Measurements from ENCODE around the gene GPR31. TPM values are rescaled to one million over a fixed set of nuclear protein-coding genes. Genes with fewer than 3 reads are reported as not detected.

The GPR31 gene
- total and polyA plus RNA-seq, 2 of the 4 experiments (the other 2 are of a cell fraction) = not detected

DNA sequence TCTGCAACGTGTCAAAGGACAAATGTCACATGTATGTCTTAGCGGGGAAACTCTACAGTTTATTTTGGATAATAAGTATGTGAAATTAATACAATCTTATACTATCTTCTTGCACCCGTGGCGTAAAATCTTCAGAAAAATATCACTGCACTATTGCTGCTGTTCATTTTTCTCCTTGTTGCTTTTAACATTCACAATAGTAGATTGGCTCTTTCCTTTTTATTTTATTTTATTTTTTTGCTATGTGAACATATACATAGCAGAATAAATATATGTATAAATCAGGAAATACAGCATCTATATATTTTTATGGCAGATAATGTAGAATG is 15.4 kb downstream of the GPR31 start:
- Histone ChIP-seq H3K18ac (ENCODE audit: low read depth, low read length) (no peak overlapping the region), H2AFZ (replicated peaks; ENCODE audit: low read length, poor library complexity) (no peak overlapping the region), H3K14ac (replicated peaks; ENCODE audit: low read depth, low read length) (no peak overlapping the region), H2BK15ac (ENCODE audit: low read depth, low read length) (no peak overlapping the region), H3K36me3 (ENCODE audit: control insufficient read depth, insufficient read depth, low read length) (no peaks in the 10 kb centered on the region), H3K79me1 (ENCODE audit: low read depth in 1 of 2, low read length in 2 of 2) (no peaks in the 10 kb centered on the region), H3K27me3 (ENCODE audit: control insufficient read depth, insufficient read depth, low read length) (no peaks in the 10 kb centered on the region), H3K9ac (ENCODE audit: low read depth, low read length) (no peak overlapping the region), H3K4me2 (ENCODE audit: low read depth, low read length) (no peak overlapping the region), H4K8ac (ENCODE audit: low read depth in 2 of 2, low read length in 2 of 2) (no peak overlapping the region), H3K4me3 (ENCODE audit: insufficient read depth, low read depth, low read length) (no peak overlapping the region), H3K9me3 (ENCODE audit: control insufficient read depth, insufficient read depth, low read length) (peaks cover 14% of the 10 kb centered on the region), H4K91ac (ENCODE audit: insufficient read depth, low read depth, low read length) (no peak overlapping the region), H2AK5ac (ENCODE audit: low read depth, low read length) (no peak overlapping the region), H3K27ac (ENCODE audit: insufficient read depth, low read length) (no peak overlapping the region), H4K5ac (ENCODE audit: low read depth, low read length) (no peak overlapping the region), H3K9me1 (ENCODE audit: insufficient read depth, low read length) (no peaks in the 10 kb centered on the region), H2BK5ac (ENCODE audit: low read depth, low read length, poor library complexity, severe bottlenecking) (no peak overlapping the region), H3K4ac (ENCODE audit: low read depth, low read length) (no peak overlapping the region), H3K23ac (ENCODE audit: low read depth, low read length) (no peak overlapping the region), H2BK20ac (ENCODE audit: low read depth, low read length) (no peak overlapping the region), H4K20me1 (ENCODE audit: insufficient read depth, low read length) (no peaks in the 10 kb centered on the region), H3K56ac (ENCODE audit: extremely low read depth, insufficient read depth, low read length) (no peak overlapping the region), H2BK120ac (ENCODE audit: low read depth, low read length) (no peak overlapping the region), H2AK9ac (replicated peaks; ENCODE audit: low read depth, low read length, poor library complexity) (no peak overlapping the region), H3K4me1 (ENCODE audit: control insufficient read depth, insufficient read depth, low read length) (no peaks in the 10 kb centered on the region)
- DNase-seq (no peak), ATAC-seq (ENCODE audit: low read depth) (no peak)
- ChIA-PET POLR2A (ENCODE audit: unreplicated experiment) (interaction anchor here (0.6 kb wide), 1 partner anchor 1946 kb away, joined by 5 read pairs; no protein-coding TSS in a partner anchor), CTCF (no interaction called here)
- WGBS, 2 experiments (ENCODE audit: extremely low coverage in 2 of 2, insufficient read length in 1 of 2) = no CpG with 5 or more reads among the region's 4 CpGs
- intact Hi-C loops (cut with micrococcal nuclease) (loop anchor here (5.0 kb wide), 1 partner anchor 355 kb away; no protein-coding TSS in a partner anchor), in situ Hi-C loops (cut with MboI; ENCODE audit: low sequenced_read_pairs) (no loop called here), dilution Hi-C loops (cut with HindIII; ENCODE audit: low sequenced_read_pairs, unreplicated experiment) (no loop called here)
- TF ChIP-seq, protein P1, sequence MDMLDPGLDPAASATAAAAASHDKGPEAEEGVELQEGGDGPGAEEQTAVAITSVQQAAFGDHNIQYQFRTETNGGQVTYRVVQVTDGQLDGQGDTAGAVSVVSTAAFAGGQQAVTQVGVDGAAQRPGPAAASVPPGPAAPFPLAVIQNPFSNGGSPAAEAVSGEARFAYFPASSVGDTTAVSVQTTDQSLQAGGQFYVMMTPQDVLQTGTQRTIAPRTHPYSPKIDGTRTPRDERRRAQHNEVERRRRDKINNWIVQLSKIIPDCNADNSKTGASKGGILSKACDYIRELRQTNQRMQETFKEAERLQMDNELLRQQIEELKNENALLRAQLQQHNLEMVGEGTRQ (IDR thresholded peaks at IDR 0.05; ENCODE audit: low read depth, low read length) = no peak
- no peak for TF ChIP-seq CHD1 (IDR thresholded peaks at IDR 0.05; ENCODE audit: low read depth, low read length)
- TF ChIP-seq RCOR1 (IDR thresholded peaks at IDR 0.05; ENCODE audit: insufficient replicate concordance, low read length) = no peak
- TF ChIP-seq NFE2L2 (IDR thresholded peaks at IDR 0.05; ENCODE audit: low read depth, low read length) = no peak
- no peak for TF ChIP-seq CEBPB (IDR thresholded peaks at IDR 0.05; ENCODE audit: low read depth, low read length)
- no peak for TF ChIP-seq MAZ (IDR thresholded peaks at IDR 0.05; ENCODE audit: borderline replicate concordance, low read depth, low read length)
- BruUV-seq (replicated peaks) = no TSS peak
